ENCODE data around the gene ATP10A.

Gene ATP10A

DNA sequence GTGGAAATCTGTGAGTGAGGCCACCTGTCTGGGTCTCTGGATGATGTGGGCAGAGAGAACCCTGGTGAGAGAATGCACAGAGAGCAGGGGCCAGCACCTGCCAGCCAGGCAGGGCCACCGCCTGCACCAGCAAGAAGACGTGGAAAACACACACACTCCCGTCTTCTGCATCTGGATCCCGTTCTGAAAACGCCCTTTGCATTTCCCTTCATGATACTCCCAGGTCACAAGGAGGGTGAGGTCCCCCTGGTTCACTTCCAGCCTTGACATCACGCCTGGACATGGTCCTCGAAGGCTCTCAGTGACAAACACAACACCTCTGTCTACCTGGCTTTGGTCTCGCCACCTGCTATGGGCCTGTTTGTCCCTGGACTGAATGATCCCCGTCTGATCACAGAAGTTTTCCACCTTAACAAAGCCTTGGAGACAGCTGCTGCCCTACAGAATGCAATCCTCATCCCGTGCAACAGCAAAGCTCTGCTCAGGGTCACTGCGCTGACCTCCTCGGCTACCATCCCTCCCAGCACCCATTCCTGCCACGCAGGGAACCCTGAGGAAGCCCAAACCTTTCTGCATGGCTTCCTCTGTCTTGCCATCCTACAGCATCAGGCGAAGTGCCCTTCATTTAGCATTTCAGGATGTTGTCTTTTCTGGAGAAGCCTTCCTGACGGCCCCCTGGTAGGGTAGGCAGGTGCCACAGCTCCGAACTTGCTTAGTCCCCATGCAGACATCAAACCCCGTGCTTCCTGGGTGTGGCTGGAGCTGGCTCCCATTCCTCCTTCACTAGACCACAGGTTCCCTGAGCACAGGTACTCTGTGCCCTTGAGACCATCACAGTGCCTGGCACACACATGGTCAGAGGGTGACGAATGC, 122.5 kb downstream of the ATP10A start:
- no peak overlapping the region for H3K27ac Mint-ChIP-seq
- no peak overlapping the region for H3K4me3 Mint-ChIP-seq
- no peaks in the 10 kb centered on the region for H3K9me3 Mint-ChIP-seq
- H3K36me3 Mint-ChIP-seq: peaks cover 3% of the 10 kb centered on the region
- DNase-seq: no peak
- H3K27me3 Mint-ChIP-seq: no peaks in the 10 kb centered on the region
- peaks cover 21% of the 10 kb centered on the region for H3K4me1 Mint-ChIP-seq
- CTCF ChIA-PET: interaction anchor here (0.8 to 1.0 kb wide), 2 partner anchors 192 to 194 kb away, joined by 3 to 4 read pairs; no protein-coding TSS in a partner anchor

GRCh38 chr15:25739687-25740121, 123.4 kb downstream of the ATP10A start:
- no peak overlapping the region for H3K4me3 Mint-ChIP-seq
- peak; percentile 64 for DNase-seq
- peaks cover 9% of the 10 kb centered on the region for H3K36me3 Mint-ChIP-seq
- H3K27me3 Mint-ChIP-seq: no peaks in the 10 kb centered on the region
- CTCF ChIA-PET: interaction anchor here (1.1 kb wide), 1 partner anchor 194 kb away, joined by 7 read pairs; no protein-coding TSS in a partner anchor
- no peak overlapping the region for H3K27ac Mint-ChIP-seq
- H3K9me3 Mint-ChIP-seq: no peaks in the 10 kb centered on the region
- peaks cover 21% of the 10 kb centered on the region for H3K4me1 Mint-ChIP-seq

DNA sequence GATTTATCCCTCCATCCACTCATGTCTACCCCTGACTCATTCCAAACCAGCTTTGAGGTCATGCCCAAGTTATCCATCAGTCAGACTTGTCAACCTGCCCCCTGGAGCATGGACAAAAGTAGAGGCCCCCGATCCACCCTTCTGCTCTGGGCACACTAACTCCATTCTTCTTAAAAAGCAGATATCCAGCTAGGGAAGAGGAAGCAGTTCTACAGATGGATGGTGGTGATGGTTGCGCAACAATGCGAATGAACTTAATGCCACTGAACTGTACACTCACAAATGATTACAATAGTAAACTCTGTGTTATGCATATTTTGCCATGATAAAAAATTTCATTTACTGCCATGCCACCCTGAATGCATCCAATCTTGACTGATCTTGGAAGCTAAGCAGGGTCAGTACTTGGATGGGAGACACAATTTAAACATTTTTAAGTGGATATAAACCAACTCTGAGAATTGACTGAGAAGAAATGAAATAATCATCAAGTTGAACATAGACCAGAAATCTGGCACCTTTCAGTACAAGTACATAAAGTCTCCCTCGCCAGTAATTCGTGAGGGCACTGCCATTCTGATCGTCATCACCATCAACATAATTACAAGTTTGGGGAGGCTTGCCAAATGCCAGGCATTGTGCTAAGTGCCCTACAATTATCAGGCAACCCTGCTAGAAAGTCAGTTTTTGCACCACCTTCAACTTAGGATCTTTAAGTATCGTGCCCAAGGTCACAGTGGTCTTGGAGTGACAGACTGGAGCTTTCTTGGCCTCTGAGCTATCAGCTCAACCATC, 124.8 kb downstream of the ATP10A start:
- Mint-ChIP-seq H3K9me3 (no peaks in the 10 kb centered on the region), H3K4me3 (no peak overlapping the region), H3K36me3 (peaks cover 14% of the 10 kb centered on the region), H3K27me3 (no peaks in the 10 kb centered on the region), H3K27ac (no peak overlapping the region), H3K4me1 (peaks cover 25% of the 10 kb centered on the region)
- CTCF ChIA-PET: interaction anchor here (0.8 to 1.3 kb wide), 3 partner anchors 29 to 196 kb away, joined by 3 read pairs; no protein-coding TSS in a partner anchor
- no peak for DNase-seq

- Mint-ChIP-seq H3K27ac (peak overlapping the region; percentile 37), H3K4me3 (no peak overlapping the region), H3K9me3 (no peaks in the 10 kb centered on the region), H3K27me3 (no peaks in the 10 kb centered on the region), H3K4me1 (peaks cover 30% of the 10 kb centered on the region), H3K36me3 (peaks cover 16% of the 10 kb centered on the region)
- CTCF ChIA-PET: no interaction called here
- no peak for DNase-seq
These were observed 125.9 kb downstream of the ATP10A start for GRCh38 chr15:25737218-25737643.

DNA sequence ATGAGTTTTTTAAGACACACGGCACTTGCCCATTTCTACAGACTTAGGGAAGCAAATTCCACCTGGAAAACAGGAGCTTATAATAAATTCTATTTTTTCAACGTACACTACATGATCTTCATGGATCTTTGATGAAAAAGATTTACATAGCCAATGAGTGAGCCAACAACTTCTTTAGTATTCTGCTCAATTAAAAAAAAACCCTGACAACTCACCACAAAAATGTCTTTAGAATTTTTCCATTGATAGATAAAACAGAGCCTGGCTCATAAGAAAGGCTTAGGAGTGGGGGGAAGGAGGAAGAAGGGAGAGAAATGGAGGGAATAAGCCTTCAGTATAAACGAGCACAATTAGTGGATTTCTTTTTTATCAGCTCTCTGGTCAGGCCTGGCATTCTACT, 126.7 kb downstream of the ATP10A start:
- Mint-ChIP-seq H3K27me3 (no peaks in the 10 kb centered on the region), H3K36me3 (peaks cover 19% of the 10 kb centered on the region), H3K4me1 (peaks cover 30% of the 10 kb centered on the region), H3K27ac (no peak overlapping the region), H3K9me3 (no peaks in the 10 kb centered on the region), H3K4me3 (no peak overlapping the region)
- DNase-seq: no peak
- CTCF ChIA-PET: no interaction called here

GRCh38 chr15:25735550-25736384, 127.4 kb downstream of the ATP10A start:
- Mint-ChIP-seq H3K4me3 (no peak overlapping the region), H3K27ac (no peak overlapping the region), H3K36me3 (peaks cover 23% of the 10 kb centered on the region), H3K9me3 (no peaks in the 10 kb centered on the region), H3K4me1 (peaks cover 24% of the 10 kb centered on the region), H3K27me3 (no peaks in the 10 kb centered on the region)
- CTCF ChIA-PET: no interaction called here
- DNase-seq: no peak

- no peak overlapping the region for H3K4me3 Mint-ChIP-seq
- H3K4me1 Mint-ChIP-seq: peaks cover 16% of the 10 kb centered on the region
These were observed 128.3 kb downstream of the ATP10A start for GRCh38 chr15:25734680-25735355.

DNA sequence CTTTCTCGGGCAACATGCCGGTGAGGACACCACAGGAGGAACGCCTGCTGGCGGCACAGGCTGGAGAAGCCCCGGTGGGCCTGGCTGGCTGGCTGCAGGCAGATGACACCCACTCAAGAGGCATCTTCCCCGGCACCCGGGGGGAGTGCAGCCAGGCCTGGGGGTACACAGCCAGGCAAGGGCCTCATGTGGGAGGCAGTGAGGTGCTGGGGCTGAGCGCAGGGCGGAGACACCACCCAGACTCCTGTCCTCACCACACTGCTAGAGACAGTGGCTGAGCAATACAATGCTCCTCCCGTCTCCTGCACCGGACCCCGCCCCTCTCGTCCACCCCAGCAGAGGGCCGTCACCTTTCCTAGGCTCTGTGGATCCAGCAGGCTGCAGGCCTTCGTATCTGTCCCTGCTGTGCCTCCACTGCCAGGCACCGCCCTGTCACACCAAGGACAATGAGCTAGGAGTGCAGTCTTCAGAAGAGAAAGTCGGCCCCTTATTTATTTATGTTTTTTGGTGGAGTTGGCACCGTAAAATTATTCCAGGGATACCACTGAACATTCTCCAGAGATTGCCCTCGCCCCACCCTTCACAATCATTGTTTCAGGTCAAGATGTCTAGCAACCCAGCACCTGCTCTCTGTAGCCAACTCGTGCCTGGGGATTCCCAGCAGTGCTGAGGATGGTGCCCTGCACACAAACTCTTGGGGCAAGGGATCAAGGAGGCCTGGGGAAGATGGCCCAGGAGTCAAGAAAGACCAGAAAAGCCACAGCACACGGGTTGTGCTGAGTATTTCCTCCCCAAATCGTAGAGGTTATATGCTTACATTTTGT, 129.1 kb downstream of the ATP10A start:
- CTCF ChIA-PET: no interaction called here

More at GRCh38 chr15:25734680-25735355, 128.3 kb downstream of the ATP10A start:
- H3K36me3 Mint-ChIP-seq: peaks cover 23% of the 10 kb centered on the region
- no peak for DNase-seq
- H3K9me3 Mint-ChIP-seq: no peaks in the 10 kb centered on the region
- CTCF ChIA-PET: no interaction called here
- H3K27ac Mint-ChIP-seq: no peak overlapping the region
- H3K27me3 Mint-ChIP-seq: no peaks in the 10 kb centered on the region

GRCh38 chr15:25733036-25733855, 129.9 kb downstream of the ATP10A start:
- DNase-seq: no peak
- no peaks in the 10 kb centered on the region for H3K9me3 Mint-ChIP-seq
- CTCF ChIA-PET: no interaction called here
- H3K4me1 Mint-ChIP-seq: peaks cover 9% of the 10 kb centered on the region
- peaks cover 23% of the 10 kb centered on the region for H3K36me3 Mint-ChIP-seq
- no peaks in the 10 kb centered on the region for H3K27me3 Mint-ChIP-seq
- no peak overlapping the region for H3K4me3 Mint-ChIP-seq
- H3K27ac Mint-ChIP-seq: peak overlapping the region; percentile 14

More for the DNA sequence above, 129.1 kb downstream of the ATP10A start:
- Mint-ChIP-seq H3K36me3 (peaks cover 23% of the 10 kb centered on the region), H3K27ac (no peak overlapping the region), H3K27me3 (no peaks in the 10 kb centered on the region), H3K9me3 (no peaks in the 10 kb centered on the region), H3K4me3 (no peak overlapping the region), H3K4me1 (peaks cover 9% of the 10 kb centered on the region)
- no peak for DNase-seq

- DNase-seq: no peak
- Mint-ChIP-seq H3K36me3 (peaks cover 26% of the 10 kb centered on the region), H3K4me3 (no peak overlapping the region), H3K27me3 (no peaks in the 10 kb centered on the region), H3K9me3 (no peaks in the 10 kb centered on the region), H3K27ac (no peak overlapping the region), H3K4me1 (peaks cover 9% of the 10 kb centered on the region)
- CTCF ChIA-PET: interaction anchor here (0.8 kb wide), 1 partner anchor 22 kb away, joined by 3 read pairs; no protein-coding TSS in a partner anchor
These were observed 130.9 kb downstream of the ATP10A start for GRCh38 chr15:25732191-25732590.

DNA sequence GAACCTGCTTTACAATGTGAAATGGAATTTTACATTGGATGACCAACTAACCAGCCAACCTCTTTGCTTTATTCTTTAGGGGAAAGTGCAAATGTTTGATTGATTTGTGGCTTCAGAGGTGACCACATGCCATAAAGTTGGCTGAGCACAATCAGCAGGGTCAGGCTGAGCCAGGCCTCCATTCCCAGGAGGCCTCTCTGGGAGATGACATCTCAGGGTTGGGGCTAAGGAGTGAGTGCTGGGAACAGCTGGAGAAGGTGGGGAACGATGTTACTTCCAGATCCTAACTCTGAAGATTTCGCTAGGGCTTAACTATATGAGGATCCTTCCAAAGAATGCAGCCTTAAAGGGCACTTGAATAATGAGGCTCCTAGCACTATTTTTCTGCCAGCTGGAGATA, 131.7 kb downstream of the ATP10A start:
- no peak for DNase-seq
- Mint-ChIP-seq H3K27ac (no peak overlapping the region), H3K27me3 (no peaks in the 10 kb centered on the region), H3K9me3 (no peaks in the 10 kb centered on the region), H3K4me1 (peaks cover 9% of the 10 kb centered on the region), H3K36me3 (peaks cover 27% of the 10 kb centered on the region), H3K4me3 (no peak overlapping the region)
- CTCF ChIA-PET: interaction anchor here (0.8 kb wide), 1 partner anchor 21 kb away, joined by 3 read pairs; no protein-coding TSS in a partner anchor

- CTCF ChIA-PET: no interaction called here
- no peak for DNase-seq
- Mint-ChIP-seq H3K36me3 (peaks cover 26% of the 10 kb centered on the region), H3K4me3 (no peak overlapping the region), H3K4me1 (peaks cover 9% of the 10 kb centered on the region), H3K27me3 (no peaks in the 10 kb centered on the region), H3K27ac (no peak overlapping the region), H3K9me3 (no peaks in the 10 kb centered on the region)
These were observed 132.2 kb downstream of the ATP10A start for GRCh38 chr15:25730918-25731317.
